DOHH2 (cell line): ENCODE measurements around the gene CASZ1.

Experiments
- EZH2phosphoT487 ChIP-seq: fragments of 200-600 bp; sonication (generic); IDR thresholded peaks from 2 replicates; pipeline ENCODE4 v1.6.1; 2017; ENCODE audit warnings: borderline replicate concordance, mild to moderate bottlenecking, antibody characterized with exemption, low read length, moderate library complexity, mixed read lengths
- TF ChIP-seq, protein P1 (sequence below): fragments of 200-600 bp; sonication (generic); IDR thresholded peaks from one replicate; pipeline ENCODE4 v1.5.1; 2014; ENCODE audit warnings: antibody characterized with exemption, mild to moderate bottlenecking, low read depth, low read length; ENCODE audit not compliant: poor library complexity, severe bottlenecking

DNA sequence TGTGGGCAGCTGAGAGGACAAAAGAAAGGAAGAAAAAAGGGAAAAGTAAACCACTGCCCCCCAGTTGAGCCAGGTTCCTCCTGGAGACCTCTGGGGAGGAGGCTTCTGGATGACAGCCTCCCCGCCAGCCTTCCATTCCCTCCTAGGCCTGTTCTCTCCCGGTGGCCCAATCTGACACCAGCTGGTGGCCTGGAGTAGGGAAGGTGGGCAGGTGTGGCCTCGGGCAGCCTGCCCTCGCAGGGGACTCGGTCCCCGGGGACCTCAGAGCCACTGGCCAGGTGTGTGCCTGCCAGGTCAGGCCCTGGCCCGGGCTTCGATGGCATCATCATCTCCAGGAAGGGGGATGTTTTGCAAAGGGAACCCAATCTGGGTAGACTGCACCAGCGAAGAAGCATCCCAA is 159.0 kb downstream of the CASZ1 start:
- TF ChIP-seq, protein P1, sequence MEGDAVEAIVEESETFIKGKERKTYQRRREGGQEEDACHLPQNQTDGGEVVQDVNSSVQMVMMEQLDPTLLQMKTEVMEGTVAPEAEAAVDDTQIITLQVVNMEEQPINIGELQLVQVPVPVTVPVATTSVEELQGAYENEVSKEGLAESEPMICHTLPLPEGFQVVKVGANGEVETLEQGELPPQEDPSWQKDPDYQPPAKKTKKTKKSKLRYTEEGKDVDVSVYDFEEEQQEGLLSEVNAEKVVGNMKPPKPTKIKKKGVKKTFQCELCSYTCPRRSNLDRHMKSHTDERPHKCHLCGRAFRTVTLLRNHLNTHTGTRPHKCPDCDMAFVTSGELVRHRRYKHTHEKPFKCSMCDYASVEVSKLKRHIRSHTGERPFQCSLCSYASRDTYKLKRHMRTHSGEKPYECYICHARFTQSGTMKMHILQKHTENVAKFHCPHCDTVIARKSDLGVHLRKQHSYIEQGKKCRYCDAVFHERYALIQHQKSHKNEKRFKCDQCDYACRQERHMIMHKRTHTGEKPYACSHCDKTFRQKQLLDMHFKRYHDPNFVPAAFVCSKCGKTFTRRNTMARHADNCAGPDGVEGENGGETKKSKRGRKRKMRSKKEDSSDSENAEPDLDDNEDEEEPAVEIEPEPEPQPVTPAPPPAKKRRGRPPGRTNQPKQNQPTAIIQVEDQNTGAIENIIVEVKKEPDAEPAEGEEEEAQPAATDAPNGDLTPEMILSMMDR: no peak
- TF ChIP-seq EZH2phosphoT487: no peak
